Kidney (tissue), 14 donors: ENCODE measurements around the gene CCDC181. TPM values are rescaled to one million over a fixed set of nuclear protein-coding genes. Genes with fewer than 3 reads are reported as not detected.

Source experiments
- DNase-seq, 5 donors: peaks; one replicate each; pipeline ENCODE4 v3.0.0-alpha.2; 2013 to 2020
- FAIRE-seq: peaks from 2 replicates; lab custom pipeline; 2012; peaks lifted over from hg19 to GRCh38; lab: Jason Lieb, UNC
- H3K27ac ChIP-seq, 2 donors: one replicate each; pipeline ENCODE4 v1.7.0; 2013; ENCODE audit warnings: low read depth in 2 of 2, low read length in 2 of 2, inconsistent platforms in 1 of 2
- H3K27me3 ChIP-seq: one replicate; pipeline ENCODE4 v1.7.1; 2013; ENCODE audit warnings: low read length, inconsistent platforms; ENCODE audit not compliant: control insufficient read depth, insufficient read depth
- H3K36me3 ChIP-seq, 3 donors: one replicate each; pipeline versions ENCODE4 v1.7.0 to v1.7.1; 2013; ENCODE audit warnings: low read length in 3 of 3, control low read depth in 1 of 3, inconsistent platforms in 1 of 3; ENCODE audit not compliant: insufficient read depth in 3 of 3, control insufficient read depth in 2 of 3
- H3K4me1 ChIP-seq, 3 donors: one replicate each; pipeline versions ENCODE4 v1.7.0 to v1.7.1; 2013; ENCODE audit warnings: low read length in 3 of 3, inconsistent platforms in 1 of 3, low read depth in 1 of 3; ENCODE audit not compliant: control insufficient read depth in 2 of 3, insufficient read depth in 2 of 3
- H3K4me3 ChIP-seq, 3 donors: one replicate each; pipeline versions ENCODE4 v1.7.0 to v1.8.1; 2013; ENCODE audit warnings: low read length in 3 of 3, control low read depth in 1 of 3, inconsistent platforms in 1 of 3
- H3K9ac ChIP-seq, 3 donors: one replicate each; pipeline versions ENCODE4 v1.7.0 to v1.7.1; 2013; ENCODE audit warnings: low read length in 3 of 3, control low read depth in 1 of 3, inconsistent platforms in 1 of 3
- H3K9me3 ChIP-seq, 3 donors: one replicate each; pipeline versions ENCODE4 v1.7.0 to v1.7.1; 2013; ENCODE audit warnings: low read length in 3 of 3, control low read depth in 1 of 3, inconsistent platforms in 1 of 3; ENCODE audit not compliant: control insufficient read depth in 2 of 3, insufficient read depth in 1 of 3
- intact Hi-C: fragments of 100-400 bp; cut with DNase I; formaldehyde crosslinking; loops from one replicate; pipeline ENCODE4 v1.11.1; 2022
- polyA plus RNA-seq: library from polyadenylated mRNA; stranded (reverse); fragments of 350-450 nt; fragmentation: Illumina TruSeq; extraction: RNeasy Lipid Tissue Mini Kit (QIAGEN cat#74804); gene quantifications from one replicate; pipeline ENCODE4 v1.2.3, GENCODE V29; 2014; ENCODE audit warnings: low read depth, low replicate concordance; ENCODE audit not compliant: insufficient read depth
- total RNA-seq: library from RNA; stranded (reverse); fragmentation: NEBNext Ultra II Directional; extraction: Animal tissue kit (Norgen Biotek cat#: 25700); gene quantifications from one replicate; pipeline ENCODE4 v1.2.1, GENCODE V29; 2021
- TF ChIP-seq, protein P1 (sequence below): IDR thresholded peaks from 3 replicates; pipeline ENCODE4 v1.5.1; 2012; ENCODE audit warnings: mild to moderate bottlenecking, moderate library complexity, borderline replicate concordance; ENCODE audit not compliant: insufficient read depth; ENCODE audit errors: extremely low read depth
- donor health status: control.
- donor health status: control.
- donor health status: control.
- donor health status: control.
- donor health status: control.
- donor health status: DM: yes; HTN: yes; CAD: no.
- donor health status: Normal renal cell carcinoma (clear cell type).

The CCDC181 gene
- total and polyA plus RNA-seq, 2 donors from 2014 or later, result 4.8 to 8.2 TPM

DNA sequence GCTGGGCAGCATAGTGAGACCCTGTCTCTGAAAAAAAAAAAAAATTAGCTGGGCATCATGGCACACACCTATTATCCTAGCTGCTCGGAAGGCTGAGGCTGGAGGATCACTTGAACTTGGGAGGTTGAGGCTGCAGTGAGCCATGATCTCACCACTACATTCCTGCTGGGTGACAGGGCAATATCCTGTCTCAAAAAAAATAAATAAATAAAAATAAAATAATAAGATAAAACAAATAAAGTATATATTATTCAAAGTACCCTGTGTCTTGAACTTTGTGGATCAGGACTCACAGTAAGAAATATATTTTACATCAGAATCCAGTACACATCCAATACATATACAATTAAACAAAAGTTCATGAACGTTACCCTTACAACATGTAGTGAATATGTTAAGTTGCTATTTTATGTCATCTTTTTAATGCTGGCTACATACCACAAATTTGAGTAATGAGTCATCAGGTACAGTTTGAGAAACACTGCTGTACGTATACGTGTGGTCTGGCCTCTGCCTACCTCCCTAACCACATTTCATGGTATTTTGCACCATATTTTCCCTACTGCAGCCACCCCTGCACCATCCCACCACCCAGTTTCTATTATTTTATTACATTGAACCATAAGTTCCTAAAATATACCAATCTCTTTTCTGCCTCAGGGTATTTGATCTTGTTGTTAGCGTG is 64.1 kb downstream of the CCDC181 start:
- no peak overlapping the region for H3K4me3 ChIP-seq
- peaks cover 0 to 7% (median 0%) of the 10 kb centered on the region in 3 donors for H3K4me1 ChIP-seq
- TF ChIP-seq, protein P1, sequence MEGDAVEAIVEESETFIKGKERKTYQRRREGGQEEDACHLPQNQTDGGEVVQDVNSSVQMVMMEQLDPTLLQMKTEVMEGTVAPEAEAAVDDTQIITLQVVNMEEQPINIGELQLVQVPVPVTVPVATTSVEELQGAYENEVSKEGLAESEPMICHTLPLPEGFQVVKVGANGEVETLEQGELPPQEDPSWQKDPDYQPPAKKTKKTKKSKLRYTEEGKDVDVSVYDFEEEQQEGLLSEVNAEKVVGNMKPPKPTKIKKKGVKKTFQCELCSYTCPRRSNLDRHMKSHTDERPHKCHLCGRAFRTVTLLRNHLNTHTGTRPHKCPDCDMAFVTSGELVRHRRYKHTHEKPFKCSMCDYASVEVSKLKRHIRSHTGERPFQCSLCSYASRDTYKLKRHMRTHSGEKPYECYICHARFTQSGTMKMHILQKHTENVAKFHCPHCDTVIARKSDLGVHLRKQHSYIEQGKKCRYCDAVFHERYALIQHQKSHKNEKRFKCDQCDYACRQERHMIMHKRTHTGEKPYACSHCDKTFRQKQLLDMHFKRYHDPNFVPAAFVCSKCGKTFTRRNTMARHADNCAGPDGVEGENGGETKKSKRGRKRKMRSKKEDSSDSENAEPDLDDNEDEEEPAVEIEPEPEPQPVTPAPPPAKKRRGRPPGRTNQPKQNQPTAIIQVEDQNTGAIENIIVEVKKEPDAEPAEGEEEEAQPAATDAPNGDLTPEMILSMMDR, result no peak
- no peaks in the 10 kb centered on the region for H3K27me3 ChIP-seq
- no peak overlapping the region for H3K9ac ChIP-seq
- no peak overlapping the region for H3K27ac ChIP-seq
- no peaks in the 10 kb centered on the region for H3K36me3 ChIP-seq
- intact Hi-C loops, result no loop called here
- H3K9me3 ChIP-seq, result no peaks in the 10 kb centered on the region
- DNase-seq, result no peak
- FAIRE-seq, result no peak

DNA sequence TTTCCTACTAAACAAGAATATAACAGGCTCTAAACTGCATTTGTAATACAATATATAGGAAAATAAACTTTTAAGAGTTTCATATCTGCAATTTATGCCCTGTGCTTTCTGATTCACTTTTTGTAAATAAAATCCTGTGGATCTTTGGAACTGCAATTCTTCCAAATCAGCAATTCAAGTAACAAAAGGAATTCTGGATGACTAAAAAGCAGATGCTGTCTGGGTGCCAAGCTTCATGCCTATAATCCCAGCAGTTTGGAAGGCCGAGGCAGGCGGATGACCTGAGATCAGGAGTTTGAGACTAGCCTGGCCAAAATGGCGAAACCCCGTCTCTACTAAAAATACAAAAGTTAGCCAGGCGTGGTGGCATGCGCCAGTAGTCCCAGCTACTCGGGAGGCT is 66.0 kb downstream of the CCDC181 start:
- Histone ChIP-seq H3K4me1 (no peaks in the 10 kb centered on the region), H3K27me3 (no peaks in the 10 kb centered on the region), H3K27ac (no peak overlapping the region), H3K4me3 (no peak overlapping the region), H3K9me3 (no peaks in the 10 kb centered on the region), H3K36me3 (no peaks in the 10 kb centered on the region), H3K9ac (no peak overlapping the region)
- FAIRE-seq, result no peak
- TF ChIP-seq, protein P1, result no peak
- intact Hi-C loops, result no loop called here
- DNase-seq, result no peak

DNA sequence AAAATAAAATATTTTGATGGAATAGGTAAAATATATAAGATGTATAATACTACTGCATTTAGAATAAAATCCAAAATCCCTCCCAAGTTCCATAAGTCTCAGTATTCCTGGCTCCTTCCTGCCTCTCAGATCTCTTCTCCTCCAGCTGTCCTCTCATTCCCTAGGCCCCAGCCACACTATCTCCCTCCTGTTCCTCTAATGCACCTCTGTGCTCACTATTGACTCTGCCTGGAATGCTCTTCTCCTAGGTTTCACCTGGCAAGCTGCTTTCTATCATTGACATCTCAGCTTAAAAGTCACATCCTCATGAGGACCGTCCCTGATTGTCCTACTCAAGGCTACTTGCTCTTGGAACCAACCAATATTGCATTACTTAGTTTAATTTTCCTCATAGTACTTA is 66.9 kb downstream of the CCDC181 start:
- no peak overlapping the region for H3K9ac ChIP-seq
- H3K36me3 ChIP-seq, result no peaks in the 10 kb centered on the region
- intact Hi-C loops, result no loop called here
- no peaks in the 10 kb centered on the region for H3K27me3 ChIP-seq
- H3K4me3 ChIP-seq, result no peak overlapping the region
- TF ChIP-seq, protein P1, result no peak
- no peak overlapping the region for H3K27ac ChIP-seq
- H3K4me1 ChIP-seq, result no peaks in the 10 kb centered on the region
- H3K9me3 ChIP-seq, result no peaks in the 10 kb centered on the region
- FAIRE-seq (no peak), DNase-seq (no peak)
